T-cell (primary cell): ENCODE data around the gene CDKN2B-AS1. TPM values are rescaled to one million over a fixed set of nuclear protein-coding genes. Genes with fewer than 3 reads are reported as not detected.

Source experiments
- ATAC-seq, 4 experiments: fragments of 200-7000 bp in 3 of 4; fragments of 150-1000 bp in 1 of 4; cut with Tn5 transposase; replicated peaks in 1 of 4; 1 replicate in 3 of 4; 2 replicates in 1 of 4; pipeline ENCODE4 v1.10.0; 2021; ENCODE audit warnings: moderate library complexity in 3 of 4, mild to moderate bottlenecking in 2 of 4, moderate number of reproducible peaks in 1 of 4
- CTCF ChIA-PET, 2 donors: fragments of 300-600 bp; sonication (Branson Sonifier 250); formaldehyde crosslinking; loops; one replicate each; lab custom pipeline; 2022; ENCODE audit warnings: antibody characterized with exemption in 2 of 2; lab: Charles Lee
- POLR2A ChIA-PET, 2 donors: fragments of 300-600 bp; sonication (Branson Sonifier 250); formaldehyde crosslinking; loops; one replicate each; lab custom pipeline; 2022; ENCODE audit warnings: antibody characterized with exemption in 2 of 2; lab: Charles Lee
- DNase-seq, 35 experiments: peaks; one replicate each; pipeline versions ENCODE4 v3.0.0 to v3.0.0-alpha.2; 2013 to 2023
- H3K27ac ChIP-seq: one replicate; pipeline ENCODE4 v1.5.1; 2013; ENCODE audit warnings: low read length
- H3K27me3 ChIP-seq, 2 experiments: replicated peaks in 1 of 2; 1 replicate in 1 of 2; 2 replicates in 1 of 2; pipeline versions ENCODE4 v1.6.1 to v1.7.0; 2013; ENCODE audit warnings: low read length in 1 of 2, mixed read lengths in 1 of 2; ENCODE audit not compliant: control insufficient read depth in 2 of 2, insufficient read depth in 2 of 2; ENCODE audit errors: extremely low read depth in 1 of 2
- H3K36me3 ChIP-seq, 2 donors: 1 replicate in 1 of 2; 2 replicates in 1 of 2; pipeline versions ENCODE4 v1.6.1 to v1.7.0; 2013; ENCODE audit warnings: low read length in 1 of 2; ENCODE audit not compliant: control insufficient read depth in 2 of 2, insufficient read depth in 1 of 2; ENCODE audit errors: extremely low read depth in 1 of 2
- H3K4me1 ChIP-seq, 2 experiments: 1 replicate in 1 of 2; 2 replicates in 1 of 2; pipeline versions ENCODE4 v1.6.1 to v1.7.0; 2013; ENCODE audit warnings: low read length in 2 of 2, mixed read lengths in 1 of 2; ENCODE audit not compliant: insufficient read depth in 2 of 2, control insufficient read depth in 1 of 2; ENCODE audit errors: extremely low read depth in 1 of 2
- H3K4me3 ChIP-seq, 2 donors: 1 replicate in 1 of 2; 2 replicates in 1 of 2; pipeline versions ENCODE4 v1.5.1 to v1.7.0; 2013; ENCODE audit warnings: mild to moderate bottlenecking in 2 of 2, low read length in 1 of 2, moderate library complexity in 1 of 2; ENCODE audit not compliant: control insufficient read depth in 1 of 2; ENCODE audit errors: extremely low read depth in 1 of 2
- H3K9me3 ChIP-seq: 2 replicates; pipeline ENCODE4 v1.7.0; 2013
- H3K27ac Mint-ChIP-seq, 2 donors: one replicate each; pipeline ENCODE4 v1.8.0; 2020 to 2021; ENCODE audit warnings: mild to moderate bottlenecking in 2 of 2, mixed read lengths in 2 of 2
- H3K27me3 Mint-ChIP-seq, 2 donors: one replicate each; pipeline ENCODE4 v1.8.0; 2021 to 2022; ENCODE audit warnings: mixed read lengths in 2 of 2
- H3K36me3 Mint-ChIP-seq: one replicate; pipeline ENCODE4 v1.8.0; 2021; ENCODE audit warnings: mixed read lengths
- H3K4me1 Mint-ChIP-seq, 3 donors: one replicate each; pipeline ENCODE4 v1.8.0; 2020 to 2022; ENCODE audit warnings: mixed read lengths in 3 of 3, mild to moderate bottlenecking in 1 of 3
- H3K4me3 Mint-ChIP-seq, 3 donors: one replicate each; pipeline ENCODE4 v1.8.0; 2020 to 2022; ENCODE audit warnings: mild to moderate bottlenecking in 3 of 3, mixed read lengths in 3 of 3, moderate library complexity in 3 of 3
- H3K9me3 Mint-ChIP-seq, 3 donors: one replicate each; pipeline ENCODE4 v1.8.0; 2020 to 2022; ENCODE audit warnings: mixed read lengths in 3 of 3
- WGBS: methylation state at CpG from one replicate; pipeline ENCODE4 v1.1.5; 2013; ENCODE audit warnings: missing lambda C conversion rate; ENCODE audit not compliant: insufficient coverage; 5-methylcytosine and 5-hydroxymethylcytosine counted together
- total RNA-seq, 35 experiments: library from RNA in 6 of 35; stranded (reverse) in 6 of 35; fragments of 120-200 nt in 1 of 35; gene quantifications; one replicate each; pipeline versions ENCODE4 v1.2.1 to v1.2.4 and lab custom pipeline; 2013 to 2026

Gene CDKN2B-AS1
- total RNA-seq, 5 donors from 2014 or later (not counting 1 experiment from before 2014, with no cell fraction given), result 1.1 to 1.5 (median 1.4) TPM

DNA sequence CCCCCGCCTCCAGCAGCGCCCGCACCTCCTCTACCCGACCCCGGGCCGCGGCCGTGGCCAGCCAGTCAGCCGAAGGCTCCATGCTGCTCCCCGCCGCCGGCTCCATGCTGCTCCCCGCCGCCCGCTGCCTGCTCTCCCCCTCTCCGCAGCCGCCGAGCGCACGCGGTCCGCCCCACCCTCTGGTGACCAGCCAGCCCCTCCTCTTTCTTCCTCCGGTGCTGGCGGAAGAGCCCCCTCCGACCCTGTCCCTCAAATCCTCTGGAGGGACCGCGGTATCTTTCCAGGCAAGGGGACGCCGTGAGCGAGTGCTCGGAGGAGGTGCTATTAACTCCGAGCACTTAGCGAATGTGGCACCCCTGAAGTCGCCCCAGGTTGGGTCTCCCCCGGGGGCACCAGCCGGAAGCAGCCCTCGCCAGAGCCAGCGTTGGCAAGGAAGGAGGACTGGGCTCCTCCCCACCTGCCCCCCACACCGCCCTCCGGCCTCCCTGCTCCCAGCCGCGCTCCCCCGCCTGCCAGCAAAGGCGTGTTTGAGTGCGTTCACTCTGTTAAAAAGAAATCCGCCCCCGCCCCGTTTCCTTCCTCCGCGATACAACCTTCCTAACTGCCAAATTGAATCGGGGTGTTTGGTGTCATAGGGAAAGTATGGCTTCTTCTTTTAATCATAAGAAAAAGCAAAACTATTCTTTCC lies 19.7 kb upstream of the CDKN2B-AS1 start:
- Histone ChIP-seq H3K9me3 (no peaks in the 10 kb centered on the region), H3K4me3 (peak overlapping the region; percentile 43 to 73), H3K36me3 (no peaks in the 10 kb centered on the region), H3K27me3 (peaks cover 26 to 53% of the 10 kb centered on the region in 2 experiments), H3K4me1 (peaks cover 9 to 33% of the 10 kb centered on the region in 2 experiments), H3K27ac (no peak overlapping the region)
- Mint-ChIP-seq H3K4me1 (peaks cover 18 to 31% (median 20%) of the 10 kb centered on the region in 3 donors), H3K4me3 (peak overlapping the region; percentile 57 to 85 (median 76)), H3K9me3 (peaks cover 0 to 6% (median 5%) of the 10 kb centered on the region in 3 donors), H3K27me3 (peaks cover 85 to 87% of the 10 kb centered on the region in 2 donors), H3K36me3 (peaks cover 3% of the 10 kb centered on the region), H3K27ac (peak overlapping the region in 1 of 2 donors; percentile 63)
- ATAC-seq (peak; percentile 68 to 80 (median 72)), DNase-seq (peak in 14 of 35 experiments; percentile 12 to 52 (median 24))
- ChIA-PET CTCF (interaction anchor here in 1 of 2 donors (1.0 kb wide), 1 partner anchor 12 kb away, joined by 3 read pairs; no protein-coding TSS in a partner anchor), POLR2A (interaction anchor here in 1 of 2 donors (0.6 kb wide), 1 partner anchor 281 kb away, joined by 3 read pairs; no protein-coding TSS in a partner anchor)
- WGBS, result under 1% methylated on average over 37 of the region's 51 CpGs

- no peak overlapping the region for H3K27ac Mint-ChIP-seq
- H3K4me3 Mint-ChIP-seq, result no peak overlapping the region
- WGBS, result 30% methylated on average over 6 of the region's 19 CpGs
Measured at GRCh38 chr9:21976334-21976875, 18.2 kb upstream of the CDKN2B-AS1 start.

DNA sequence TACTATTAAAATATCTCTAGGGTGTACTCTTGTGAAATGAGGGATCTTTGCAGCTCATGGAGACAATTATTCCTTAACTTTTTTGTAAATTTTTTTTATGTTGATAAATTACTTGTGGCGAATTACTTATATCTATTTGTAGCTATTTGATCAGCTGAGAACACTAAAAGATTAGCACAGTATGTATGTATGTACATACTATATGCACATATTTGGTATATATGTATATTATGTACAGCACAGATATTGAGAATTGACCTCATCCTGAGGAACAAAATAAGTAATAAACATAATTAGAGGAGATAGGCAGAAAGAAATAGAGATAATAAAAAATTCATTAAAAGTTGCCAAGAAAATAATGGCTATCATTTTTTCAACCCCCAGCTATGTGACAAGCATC lies 12.2 kb upstream of the CDKN2B-AS1 start:
- no peak for ATAC-seq
- no peaks in the 10 kb centered on the region for H3K4me1 ChIP-seq
- DNase-seq, result no peak
- H3K36me3 ChIP-seq, result no peaks in the 10 kb centered on the region
- Mint-ChIP-seq H3K27me3 (peaks cover 60 to 68% of the 10 kb centered on the region in 2 donors), H3K4me1 (peaks cover 0 to 2% (median 0%) of the 10 kb centered on the region in 3 donors), H3K36me3 (no peaks in the 10 kb centered on the region), H3K4me3 (no peak overlapping the region), H3K27ac (no peak overlapping the region), H3K9me3 (peaks cover 0 to 5% (median 0%) of the 10 kb centered on the region in 3 donors)
- ChIA-PET CTCF (interaction anchor here (0.6 to 1.0 kb wide), 4 partner anchors 9 to 222 kb away, joined by 3 read pairs; no protein-coding TSS in a partner anchor), POLR2A (interaction anchor here in 1 of 2 donors (0.5 kb wide), 1 partner anchor 12 kb away, joined by 5 read pairs; the partner anchor contains the start of gene CDKN2B-AS1)
- H3K27ac ChIP-seq, result no peak overlapping the region
- WGBS, result no CpG with 5 or more reads among the region's 1 CpG
- no peak overlapping the region for H3K4me3 ChIP-seq
- H3K9me3 ChIP-seq, result no peaks in the 10 kb centered on the region
- peaks cover 7 to 17% of the 10 kb centered on the region in 2 experiments for H3K27me3 ChIP-seq

More at GRCh38 chr9:21976334-21976875, 18.2 kb upstream of the CDKN2B-AS1 start:
- DNase-seq (no peak), ATAC-seq (no peak)
- H3K27me3 ChIP-seq, result peaks cover 22 to 42% of the 10 kb centered on the region in 2 experiments
- POLR2A ChIA-PET, result interaction anchor here in 1 of 2 donors (0.7 kb wide), 1 partner anchor 53 kb away, joined by 3 read pairs; no protein-coding TSS in a partner anchor
- Mint-ChIP-seq H3K27me3 (peaks cover 81 to 84% of the 10 kb centered on the region in 2 donors), H3K9me3 (peaks cover 0 to 5% (median 0%) of the 10 kb centered on the region in 3 donors), H3K36me3 (no peaks in the 10 kb centered on the region), H3K4me1 (peaks cover 16 to 27% (median 18%) of the 10 kb centered on the region in 3 donors)
- no peaks in the 10 kb centered on the region for H3K36me3 ChIP-seq
- peaks cover 9 to 26% of the 10 kb centered on the region in 2 experiments for H3K4me1 ChIP-seq
- H3K4me3 ChIP-seq, result no peak overlapping the region
- H3K27ac ChIP-seq, result no peak overlapping the region
- no peaks in the 10 kb centered on the region for H3K9me3 ChIP-seq
- CTCF ChIA-PET, result interaction anchor here in 1 of 2 donors (0.9 kb wide), 2 partner anchors 8 to 32 kb away, joined by 3 to 4 read pairs; partner anchors contain the start of gene CDKN2B

GRCh38 chr9:21982861-21983560 lies 11.6 kb upstream of the CDKN2B-AS1 start:
- H3K36me3 ChIP-seq, result no peaks in the 10 kb centered on the region
- peaks cover 58 to 67% of the 10 kb centered on the region in 2 donors for H3K27me3 Mint-ChIP-seq
- CTCF ChIA-PET, result interaction anchor here (0.5 to 1.2 kb wide), 6 partner anchors 8 to 221 kb away, joined by 3 read pairs; partner anchors contain the start of genes CDKN2A (in 1 of the 2) and CDKN2B-AS1 (in 1 of the 2)
- ATAC-seq (no peak), DNase-seq (no peak)
- H3K9me3 Mint-ChIP-seq, result peaks cover 0 to 5% (median 0%) of the 10 kb centered on the region in 3 donors
- H3K4me3 ChIP-seq, result no peak overlapping the region
- H3K4me1 Mint-ChIP-seq, result peaks cover 0 to 2% (median 0%) of the 10 kb centered on the region in 3 donors
- WGBS, result no CpG with 5 or more reads among the region's 1 CpG
- no peak overlapping the region for H3K27ac ChIP-seq
- POLR2A ChIA-PET, result interaction anchor here in 1 of 2 donors (0.5 to 0.6 kb wide), 2 partner anchors 13 to 67 kb away, joined by 3 to 5 read pairs; no protein-coding TSS in a partner anchor
- H3K36me3 Mint-ChIP-seq, result no peaks in the 10 kb centered on the region
- peaks cover 4 to 18% of the 10 kb centered on the region in 2 experiments for H3K27me3 ChIP-seq
- no peaks in the 10 kb centered on the region for H3K4me1 ChIP-seq
- H3K9me3 ChIP-seq, result no peaks in the 10 kb centered on the region
- no peak overlapping the region for H3K4me3 Mint-ChIP-seq
- no peak overlapping the region for H3K27ac Mint-ChIP-seq

DNA sequence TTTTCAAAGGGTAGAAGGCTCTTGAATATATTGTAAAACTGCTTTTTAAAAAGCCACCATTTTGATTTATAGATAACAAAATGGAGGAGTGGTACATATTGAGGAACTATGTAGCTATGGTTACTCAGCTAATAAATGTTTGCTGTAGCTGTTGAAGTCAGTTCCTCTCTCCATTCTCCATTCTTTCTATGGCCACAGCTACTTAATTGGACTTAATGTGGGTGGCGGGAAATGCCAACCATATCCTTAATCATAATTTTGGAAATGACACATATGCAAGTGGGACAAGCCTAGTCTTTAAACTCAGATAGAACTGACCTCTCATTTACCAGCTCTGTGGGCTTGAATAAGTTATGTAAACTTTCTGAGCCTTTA lies 11.0 kb upstream of the CDKN2B-AS1 start:
- WGBS, result no CpG with 5 or more reads among the region's 1 CpG
- Mint-ChIP-seq H3K9me3 (peaks cover 0 to 5% (median 0%) of the 10 kb centered on the region in 3 donors), H3K4me3 (no peak overlapping the region), H3K36me3 (no peaks in the 10 kb centered on the region), H3K27me3 (peaks cover 60 to 69% of the 10 kb centered on the region in 2 donors), H3K27ac (no peak overlapping the region), H3K4me1 (peaks cover 0 to 2% (median 0%) of the 10 kb centered on the region in 3 donors)
- Histone ChIP-seq H3K27ac (no peak overlapping the region), H3K27me3 (peaks cover 4 to 18% of the 10 kb centered on the region in 2 experiments), H3K36me3 (no peaks in the 10 kb centered on the region), H3K4me3 (no peak overlapping the region), H3K9me3 (no peaks in the 10 kb centered on the region), H3K4me1 (no peaks in the 10 kb centered on the region)
- no peak for ATAC-seq
- CTCF ChIA-PET, result interaction anchor here (1.0 to 2.0 kb wide), 3 partner anchors 11 to 136 kb away, joined by 3 to 5 read pairs (median 3); partner anchors contain the start of genes CDKN2A (in 1 of the 2), CDKN2B (in 1 of the 2) and CDKN2B-AS1 (in 1 of the 2)
- POLR2A ChIA-PET, result interaction anchor here in 1 of 2 donors (0.6 kb wide), 1 partner anchor 67 kb away, joined by 3 read pairs; no protein-coding TSS in a partner anchor
- no peak for DNase-seq
